HG03457 (cell line): ENCODE measurements around the gene RNF130.
"Not testable (repeated sequence)": the region's sequence is repeated elsewhere in the genome, so short reads cannot be mapped to it uniquely, and the experiment has no call there.

Experiments
- ATAC-seq: cut with Tn5 transposase; IDR thresholded peaks from one replicate; pipeline ENCODE4 v1.9.1; 2021; ENCODE audit warnings: moderate number of reproducible peaks; ENCODE audit not compliant: unreplicated experiment

RNF130 gene

GRCh38 chr5:180103487-180104167 is 32.1 kb upstream of the RNF130 start:
- ATAC-seq, result no peak

GRCh38 chr5:180102636-180103035 is 31.1 kb upstream of the RNF130 start:
- ATAC-seq, result no peak

GRCh38 chr5:180101451-180102105 is 30.0 kb upstream of the RNF130 start:
- no peak for ATAC-seq

- no peak for ATAC-seq
These were observed 29.3 kb upstream of the RNF130 start for GRCh38 chr5:180100621-180101450.

- ATAC-seq, result no peak
These were observed 28.4 kb upstream of the RNF130 start for GRCh38 chr5:180099733-180100611.

GRCh38 chr5:180098991-180099732 is 27.6 kb upstream of the RNF130 start:
- ATAC-seq, result no peak

GRCh38 chr5:180098526-180098925 is 27.0 kb upstream of the RNF130 start:
- no peak for ATAC-seq

- ATAC-seq, result no peak
These were observed 26.4 kb upstream of the RNF130 start for GRCh38 chr5:180097926-180098325.

- ATAC-seq, result no peak
These were observed 25.8 kb upstream of the RNF130 start for GRCh38 chr5:180097163-180097894.

- ATAC-seq, result no peak
These were observed 25.1 kb upstream of the RNF130 start for GRCh38 chr5:180096616-180097015.

- no peak for ATAC-seq
These were observed 24.0 kb upstream of the RNF130 start for GRCh38 chr5:180095545-180095944.

GRCh38 chr5:180093651-180094382 is 22.3 kb upstream of the RNF130 start:
- ATAC-seq, result no peak

GRCh38 chr5:180093241-180093640 is 21.7 kb upstream of the RNF130 start:
- ATAC-seq, result no peak

- ATAC-seq, result no peak
These were observed 19.4 kb upstream of the RNF130 start for GRCh38 chr5:180090769-180091546.

- ATAC-seq, result no peak
These were observed 18.7 kb upstream of the RNF130 start for GRCh38 chr5:180090098-180090768.

GRCh38 chr5:180089628-180090027 is 18.1 kb upstream of the RNF130 start:
- not testable (repeated sequence) for ATAC-seq

- ATAC-seq, result no peak
These were observed 17.0 kb upstream of the RNF130 start for GRCh38 chr5:180088561-180088960.
